SK-N-SH (cell line): Measurements from ENCODE around the gene KCNMB3. TPM values are rescaled to one million over a fixed set of nuclear protein-coding genes. Genes with fewer than 3 reads are reported as not detected.
A peak's percentile ranks its signal among the peaks of the same experiment; 100 is the strongest.

Source experiments
- CTCF ChIA-PET: fragments of 300-600, 350-600 bp; formaldehyde crosslinking; extraction: SDS; loops from one replicate; lab custom pipeline; 2021; lab: Yijun Ruan, JAX
- POLR2A ChIA-PET: fragments of 350-600 bp; sonication (Branson Sonifier 250); formaldehyde crosslinking; extraction: SDS; loops from one replicate; lab custom pipeline; 2020; ENCODE audit warnings: antibody characterized with exemption, inconsistent platforms; lab: Yijun Ruan, JAX
- DNase-seq: peaks from one replicate; pipeline ENCODE4 v3.0.0; 2012
- H2AFZ ChIP-seq: fragments of 200-600 bp; sonication (generic); 2 replicates; pipeline ENCODE4 v1.8.1; 2016; ENCODE audit warnings: antibody characterized with exemption, mild to moderate bottlenecking, low read depth
- H3F3A ChIP-seq: fragments of 200-600 bp; sonication (generic); replicated peaks from 2 replicates; pipeline ENCODE3; 2016; ENCODE audit warnings: antibody characterized with exemption, mild to moderate bottlenecking; ENCODE audit not compliant: insufficient read depth
- H3K27ac ChIP-seq, 2 experiments: fragments of 200-500 bp in 1 of 2; fragments of 200-600 bp in 1 of 2; sonication (Bioruptor generic) in 1 of 2; sonication (generic), shearing (Covaris generic) in 1 of 2; 2 replicates each; pipeline versions ENCODE4 v1.5.1 to v1.6.1; 2014 to 2016; ENCODE audit warnings: low read depth in 2 of 2, inconsistent platforms in 1 of 2, low read length in 1 of 2, mild to moderate bottlenecking in 1 of 2, mixed read lengths in 1 of 2
- H3K27me3 ChIP-seq: fragments of 200-600 bp; sonication (generic), shearing (Covaris generic); 2 replicates; pipeline ENCODE4 v1.6.1; 2016; ENCODE audit warnings: mixed run types; ENCODE audit not compliant: insufficient read depth
- H3K36me3 ChIP-seq, 2 experiments: fragments of 200-500 bp in 1 of 2; fragments of 200-600 bp in 1 of 2; sonication (Bioruptor generic) in 1 of 2; sonication (generic) in 1 of 2; replicated peaks in 1 of 2; 2 replicates each; pipeline versions ENCODE3 to v1.5.1; 2014 to 2016; ENCODE audit warnings: low read length in 1 of 2, mild to moderate bottlenecking in 1 of 2; ENCODE audit not compliant: insufficient read depth in 2 of 2, control insufficient read depth in 1 of 2
- H3K4me1 ChIP-seq, 2 experiments: fragments of 200-500 bp in 1 of 2; fragments of 200-600 bp in 1 of 2; sonication (Bioruptor generic) in 1 of 2; sonication (generic), shearing (Covaris generic) in 1 of 2; 2 replicates each; pipeline versions ENCODE4 v1.5.1 to v1.6.1; 2014 to 2016; ENCODE audit warnings: low read depth in 1 of 2, low read length in 1 of 2, mixed run types in 1 of 2; ENCODE audit not compliant: insufficient read depth in 2 of 2, control insufficient read depth in 1 of 2
- H3K4me2 ChIP-seq: fragments of 200-600 bp; sonication (generic), shearing (Covaris generic); 2 replicates; pipeline ENCODE4 v1.6.1; 2017; ENCODE audit warnings: mixed run types
- H3K4me3 ChIP-seq, 2 experiments: fragments of 200-500 bp in 1 of 2; fragments of 200-600 bp in 1 of 2; sonication (Bioruptor generic) in 1 of 2; sonication (generic), shearing (Covaris generic) in 1 of 2; 2 replicates each; pipeline versions ENCODE4 v1.5.1 to v1.8.1; 2014 to 2016; ENCODE audit warnings: low read depth in 2 of 2, inconsistent platforms in 1 of 2, low read length in 1 of 2, mild to moderate bottlenecking in 1 of 2, mixed read lengths in 1 of 2, moderate library complexity in 1 of 2
- H3K79me2 ChIP-seq: fragments of 200-600 bp; sonication (generic); 2 replicates; pipeline ENCODE4 v1.8.1; 2017; ENCODE audit warnings: mild to moderate bottlenecking; ENCODE audit not compliant: insufficient read depth
- H3K9ac ChIP-seq: fragments of 200-600 bp; sonication (generic); 2 replicates; pipeline ENCODE4 v1.6.1; 2017; ENCODE audit warnings: mixed run types
- H3K9me2 ChIP-seq: fragments of 200-600 bp; sonication (generic); 2 replicates; pipeline ENCODE4 v1.6.1; 2017; ENCODE audit warnings: mixed run types
- H3K9me3 ChIP-seq: fragments of 200-600 bp; sonication (generic); 2 replicates; pipeline ENCODE4 v1.6.1; 2017; ENCODE audit warnings: mixed run types, mild to moderate bottlenecking, moderate library complexity
- H4K20me1 ChIP-seq: fragments of 200-600 bp; sonication (generic); 2 replicates; pipeline ENCODE4 v1.6.1; 2017; ENCODE audit warnings: mild to moderate bottlenecking, mixed run types; ENCODE audit not compliant: insufficient read depth
- ELF1 ChIP-seq: IDR thresholded peaks from 2 replicates; pipeline ENCODE4 v1.4.0; 2012
- EZH2phosphoT487 ChIP-seq: fragments of 200-600 bp; sonication (generic); IDR thresholded peaks from 2 replicates; pipeline ENCODE4 v1.6.1; 2017; ENCODE audit warnings: low read depth, mixed run types, mild to moderate bottlenecking, antibody characterized with exemption, moderate library complexity, borderline replicate concordance
- FOSL2 ChIP-seq: IDR thresholded peaks from 2 replicates; pipeline ENCODE4 v1.4.0; 2012; ENCODE audit warnings: low read depth, mild to moderate bottlenecking, moderate library complexity, borderline replicate concordance
- GATA2 ChIP-seq: sonication (generic); formaldehyde crosslinking; IDR thresholded peaks from 2 replicates; pipeline ENCODE4 v1.5.0; 2020; ENCODE audit warnings: mild to moderate bottlenecking, missing genetic modification reagents
- IRF3 ChIP-seq: fragments of 150-350 bp; IDR thresholded peaks from 2 replicates; pipeline ENCODE4 v1.6.1; 2016; ENCODE audit warnings: mild to moderate bottlenecking, low read depth, low read length
- JUND ChIP-seq: IDR thresholded peaks from 2 replicates; pipeline ENCODE4 v1.4.0; 2012
- MXI1 ChIP-seq: IDR thresholded peaks from 2 replicates; pipeline ENCODE4 v1.6.1; 2012; ENCODE audit warnings: mild to moderate bottlenecking, low read depth, low read length, improper control_type of control experiment
- NFIC ChIP-seq: IDR thresholded peaks from 2 replicates; pipeline ENCODE4 v1.4.0; 2012; ENCODE audit warnings: borderline replicate concordance
- NRF1 ChIP-seq: IDR thresholded peaks from 2 replicates; pipeline ENCODE4 v1.6.1; 2012; ENCODE audit warnings: low read depth, mild to moderate bottlenecking, low read length
- POLR2AphosphoS5 ChIP-seq: IDR thresholded peaks from 2 replicates; pipeline ENCODE4 v1.6.1; 2012; ENCODE audit warnings: low read depth, low read length
- RAD21 ChIP-seq: IDR thresholded peaks from 2 replicates; pipeline ENCODE4 v1.6.1; 2012; ENCODE audit warnings: mild to moderate bottlenecking, low read length
- RCOR1 ChIP-seq: fragments of 150-350 bp; IDR thresholded peaks from 2 replicates; pipeline ENCODE4 v1.6.1; 2017; ENCODE audit warnings: antibody characterized with exemption, low read length
- REST ChIP-seq: IDR thresholded peaks from 2 replicates; pipeline ENCODE4 v1.6.1; 2012; ENCODE audit warnings: mild to moderate bottlenecking, low read depth, low read length, moderate library complexity
- RFX5 ChIP-seq: IDR thresholded peaks from 2 replicates; pipeline ENCODE4 v1.6.1; 2012; ENCODE audit warnings: mild to moderate bottlenecking, improper control_type of control experiment, low read length
- RXRA ChIP-seq: IDR thresholded peaks from 2 replicates; pipeline ENCODE4 v1.4.0; 2012; ENCODE audit warnings: low read depth, mild to moderate bottlenecking, borderline replicate concordance
- TAF1 ChIP-seq: IDR thresholded peaks from 2 replicates; pipeline ENCODE4 v1.6.1; 2012; ENCODE audit warnings: low read depth, mild to moderate bottlenecking, low read length, moderate library complexity, borderline replicate concordance
- TEAD4 ChIP-seq: IDR thresholded peaks from 2 replicates; pipeline ENCODE4 v1.4.0; 2012; ENCODE audit warnings: mild to moderate bottlenecking, borderline replicate concordance; ENCODE audit not compliant: insufficient read depth
- YY1 ChIP-seq: IDR thresholded peaks from 2 replicates; pipeline ENCODE4 v1.4.0; 2012; ENCODE audit warnings: low read depth, mild to moderate bottlenecking
- WGBS: methylation state at CpG from one replicate; pipeline ENCODE4 v1.1.6; 2017; ENCODE audit warnings: low lambda C conversion rate; 5-methylcytosine and 5-hydroxymethylcytosine counted together
- polyA plus RNA-seq, 3 experiments: library from polyadenylated mRNA; depleted of rRNA; stranded (reverse); fragments of >200 nt; gene quantifications; 2 replicates each; pipeline ENCODE4 v1.2.3, GENCODE V29; 2012
- TF ChIP-seq, protein P1 (sequence below): fragments of 150-350 bp; IDR thresholded peaks from 2 replicates; pipeline ENCODE4 v1.6.1; 2017; ENCODE audit warnings: antibody characterized with exemption, low read length, low read depth, borderline replicate concordance
- TF ChIP-seq, protein P2 (sequence below): IDR thresholded peaks from 2 replicates; pipeline ENCODE4; 2012

Gene KCNMB3
- polyA plus RNA-seq, 1 of the 3 experiments (the other 2 are of a cell fraction): 1.1 TPM

- Histone ChIP-seq H3K9ac (no peak overlapping the region), H3K4me1 (no peaks in the 10 kb centered on the region; a peak in 2 of 4 replicates), H3K9me3 (no peaks in the 10 kb centered on the region), H3K4me2 (0 out of 2 replicates have a peak overlapping the region, but pooled peaks have one; percentile 11), H3K4me3 (no peak overlapping the region), H3K27me3 (no peaks in the 10 kb centered on the region), H3K36me3 (peaks cover 9 to 18% of the 10 kb centered on the region in 2 experiments), H3K79me2 (peaks cover 50% of the 10 kb centered on the region), H3K9me2 (no peaks in the 10 kb centered on the region), H3F3A (peaks cover 2% of the 10 kb centered on the region), H2AFZ (no peak overlapping the region), H4K20me1 (peaks cover 28% of the 10 kb centered on the region), H3K27ac (no peak overlapping the region)
- TF ChIP-seq NRF1 (no peak), TEAD4 (no peak), ELF1 (no peak), JUND (no peak), POLR2AphosphoS5 (no peak), RXRA (no peak), IRF3 (no peak), TAF1 (no peak), FOSL2 (no peak), REST (no peak), EZH2phosphoT487 (no peak), GATA2 (CRISPR knock-in tag) (no peak), MXI1 (no peak), YY1 (no peak), RAD21 (no peak), NFIC (no peak), RFX5 (no peak), RCOR1 (no peak)
- TF ChIP-seq, protein P1, sequence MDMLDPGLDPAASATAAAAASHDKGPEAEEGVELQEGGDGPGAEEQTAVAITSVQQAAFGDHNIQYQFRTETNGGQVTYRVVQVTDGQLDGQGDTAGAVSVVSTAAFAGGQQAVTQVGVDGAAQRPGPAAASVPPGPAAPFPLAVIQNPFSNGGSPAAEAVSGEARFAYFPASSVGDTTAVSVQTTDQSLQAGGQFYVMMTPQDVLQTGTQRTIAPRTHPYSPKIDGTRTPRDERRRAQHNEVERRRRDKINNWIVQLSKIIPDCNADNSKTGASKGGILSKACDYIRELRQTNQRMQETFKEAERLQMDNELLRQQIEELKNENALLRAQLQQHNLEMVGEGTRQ: no peak
- TF ChIP-seq, protein P2, sequence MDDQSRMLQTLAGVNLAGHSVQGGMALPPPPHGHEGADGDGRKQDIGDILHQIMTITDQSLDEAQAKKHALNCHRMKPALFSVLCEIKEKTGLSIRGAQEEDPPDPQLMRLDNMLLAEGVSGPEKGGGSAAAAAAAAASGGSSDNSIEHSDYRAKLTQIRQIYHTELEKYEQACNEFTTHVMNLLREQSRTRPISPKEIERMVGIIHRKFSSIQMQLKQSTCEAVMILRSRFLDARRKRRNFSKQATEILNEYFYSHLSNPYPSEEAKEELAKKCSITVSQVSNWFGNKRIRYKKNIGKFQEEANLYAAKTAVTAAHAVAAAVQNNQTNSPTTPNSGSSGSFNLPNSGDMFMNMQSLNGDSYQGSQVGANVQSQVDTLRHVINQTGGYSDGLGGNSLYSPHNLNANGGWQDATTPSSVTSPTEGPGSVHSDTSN: no peak
- WGBS: 96% methylated on average over 4 of the region's 4 CpGs
- POLR2A ChIA-PET: no interaction called here
- no peak for DNase-seq
- CTCF ChIA-PET: interaction anchor here (1.1 kb wide), 1 partner anchor 119 kb away, joined by 3 read pairs; no protein-coding TSS in a partner anchor
Observed at GRCh38 chr3:179196700-179197099, 54.2 kb downstream of the KCNMB3 start.
